Head of caudate nucleus (tissue), 42 donors: ENCODE results near the gene FAM184A.

Source experiments
- DNase-seq, 42 donors: peaks; one replicate each; pipeline versions ENCODE4 v3.0.0 to v3.0.0-alpha.2; 2020 to 2021; ENCODE audit warnings: mixed read lengths in 7 of 42
- intact Hi-C: fragments of 100-400 bp; cut with DNase I; formaldehyde crosslinking; loops from one replicate; pipeline ENCODE4 v1.15.0; 2022

The FAM184A gene

DNA sequence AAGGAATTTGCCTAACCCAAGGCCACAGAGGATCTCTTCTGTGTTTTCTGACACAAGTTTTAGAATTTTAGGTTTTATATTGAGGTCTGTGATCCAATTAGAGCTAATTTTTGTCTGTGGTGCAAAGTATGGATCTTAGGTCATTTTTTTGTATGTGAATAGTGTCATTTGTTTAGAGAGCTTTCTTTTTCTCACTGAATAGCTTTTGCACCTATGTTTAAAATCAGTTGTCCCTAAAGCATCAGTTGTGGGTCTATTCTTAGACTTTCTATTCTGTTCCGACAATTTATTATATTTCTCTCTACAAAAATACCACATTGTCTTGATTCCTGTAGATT is 143.2 kb downstream of the FAM184A start:
- intact Hi-C loops: loop anchor here (2.0 kb wide), 1 partner anchor 40 kb away; the partner anchor contains the start of gene ASF1A
- no peak for DNase-seq

DNA sequence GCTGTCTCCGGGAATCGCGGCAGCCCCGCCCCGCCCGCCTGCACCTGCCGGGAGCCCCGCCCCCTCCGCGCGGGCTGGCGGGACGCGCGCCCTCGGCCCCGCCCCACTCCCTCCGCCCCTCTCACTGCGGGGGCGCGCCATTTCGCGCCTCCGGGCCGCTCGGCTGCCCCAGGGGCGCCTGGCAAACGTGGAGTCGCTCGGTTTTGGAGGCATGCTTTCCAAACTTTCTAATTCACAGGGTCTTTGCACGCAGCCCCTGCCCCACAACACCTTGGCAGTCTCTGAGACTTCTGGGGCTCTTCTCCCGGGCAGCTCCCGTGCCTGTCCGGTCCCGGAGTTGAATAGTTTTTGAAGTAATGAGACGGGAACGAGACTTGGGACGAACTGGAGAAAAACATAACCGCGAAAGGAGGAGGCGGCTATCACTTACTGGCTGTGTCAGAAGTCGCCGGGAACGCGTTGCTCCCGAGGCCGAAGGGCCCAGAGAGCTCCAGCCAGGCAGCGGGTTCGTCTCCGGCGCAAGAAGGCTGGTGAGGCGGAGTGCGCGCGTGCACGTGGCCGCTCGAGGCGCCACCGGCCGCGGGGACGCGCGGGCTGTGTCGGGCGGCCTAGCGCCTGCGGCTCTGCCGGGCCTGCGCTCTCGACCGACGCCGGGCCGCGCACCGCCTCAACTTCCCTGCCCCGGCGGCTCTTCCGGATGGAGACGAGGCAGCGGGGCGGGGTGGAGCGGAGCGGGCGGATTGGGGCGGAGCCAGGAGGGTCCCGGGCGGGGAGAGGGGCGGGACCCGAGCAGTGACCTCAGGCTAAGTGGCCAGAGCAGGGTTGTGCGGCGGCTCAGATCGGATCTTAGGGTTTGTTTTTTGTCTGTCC is 143.8 kb downstream of the FAM184A start, which contains the start of gene MCM9:
Gene MCM9, minus strand, starts transcription at position 699 of the 870 bp plus-strand sequence. CDS start 3,436 bp downstream, outside the sequence.
- intact Hi-C loops: loop anchor here (2.0 kb wide), 1 partner anchor 40 kb away; the partner anchor contains the start of gene ASF1A
- DNase-seq: peak; percentile 51 to 95 (median 88)

DNA sequence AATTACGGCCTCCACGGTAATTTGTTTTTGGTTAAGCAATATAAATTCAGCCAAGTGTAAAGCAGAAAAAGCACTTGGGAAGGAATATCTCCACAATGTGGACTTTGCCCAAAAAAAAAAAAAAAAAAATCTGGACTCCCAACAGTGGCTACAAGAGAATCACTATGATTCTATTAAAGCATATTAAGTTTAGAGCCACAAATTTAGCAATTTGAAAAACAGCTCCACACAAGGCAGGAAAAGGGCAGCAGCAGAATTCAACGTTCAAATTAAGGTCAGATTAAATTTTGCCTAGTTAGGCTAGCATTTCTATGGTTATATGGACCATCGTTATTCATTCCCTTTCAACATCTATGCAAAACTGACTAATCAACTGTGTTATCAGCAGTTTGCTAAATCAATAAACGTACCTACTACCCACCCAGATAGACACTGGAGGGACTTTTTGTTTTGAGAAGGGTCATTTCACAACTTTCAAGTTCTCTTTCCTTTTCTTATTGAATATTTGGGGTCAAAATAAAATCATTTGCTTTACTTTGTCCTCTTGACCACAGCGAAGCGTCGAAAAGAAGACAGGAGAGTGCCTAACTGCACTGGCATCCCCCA is 144.5 kb downstream of the FAM184A start:
- intact Hi-C loops: loop anchor here (2.0 kb wide), 1 partner anchor 39 kb away; the partner anchor contains the start of gene ASF1A
- DNase-seq: no peak

DNA sequence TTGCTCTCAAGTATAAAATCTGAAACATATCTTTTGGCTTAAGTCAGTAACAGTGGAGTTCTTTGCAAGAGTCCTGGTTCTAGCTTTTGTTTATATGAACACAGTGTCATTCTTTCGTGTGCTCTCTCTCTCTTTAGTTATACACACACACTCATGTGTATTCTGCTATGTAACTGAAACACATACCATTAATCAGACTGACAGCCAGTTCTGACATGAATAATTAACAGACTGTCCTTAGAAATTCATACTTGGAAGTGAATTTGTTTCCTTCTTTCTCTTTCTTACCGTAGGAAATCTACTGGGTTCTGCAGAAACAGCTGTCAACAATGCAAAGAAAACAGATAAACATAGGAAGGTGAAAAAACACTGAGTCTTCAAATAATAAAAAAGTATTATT is 146.0 kb downstream of the FAM184A start:
- intact Hi-C loops: no loop called here
- DNase-seq: no peak

DNA sequence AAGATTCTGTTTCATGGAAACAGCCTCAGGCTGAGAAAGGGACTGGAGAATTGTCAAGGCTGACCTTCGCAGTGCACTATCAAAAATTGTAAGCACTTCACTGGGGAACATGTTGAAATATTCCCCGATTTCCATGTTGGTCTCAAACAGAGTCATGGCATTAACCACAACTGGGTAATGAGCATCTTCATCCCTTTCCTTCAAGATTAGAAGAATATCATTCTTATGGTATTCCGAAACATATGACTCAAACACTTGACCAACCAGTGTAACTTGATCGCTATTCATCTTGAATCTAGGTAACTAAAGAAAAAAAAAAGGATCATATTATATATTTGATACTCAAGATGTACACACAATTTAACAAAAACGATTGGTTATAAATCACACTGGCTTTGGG is 147.0 kb downstream of the FAM184A start:
- intact Hi-C loops: no loop called here
- DNase-seq: no peak

DNA sequence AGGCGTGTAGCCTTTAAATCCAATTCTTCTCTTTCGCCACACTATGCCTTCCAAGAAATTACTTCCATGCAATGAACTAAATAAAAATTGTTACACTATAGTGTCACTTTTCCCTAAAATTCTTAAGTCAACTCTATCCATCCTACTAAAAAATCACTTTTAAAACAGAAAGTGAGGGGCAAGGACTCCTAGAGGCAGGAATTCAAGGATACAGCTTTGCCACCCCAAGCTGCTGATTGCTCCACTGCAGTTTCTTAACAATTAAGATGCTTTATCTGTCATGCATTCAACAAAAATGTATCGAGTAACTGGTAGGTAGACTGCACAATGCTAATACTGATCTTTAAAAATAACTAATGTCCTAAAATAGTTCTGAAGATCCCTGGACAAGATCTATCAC is 147.8 kb downstream of the FAM184A start:
- no peak for DNase-seq
- intact Hi-C loops: no loop called here

DNA sequence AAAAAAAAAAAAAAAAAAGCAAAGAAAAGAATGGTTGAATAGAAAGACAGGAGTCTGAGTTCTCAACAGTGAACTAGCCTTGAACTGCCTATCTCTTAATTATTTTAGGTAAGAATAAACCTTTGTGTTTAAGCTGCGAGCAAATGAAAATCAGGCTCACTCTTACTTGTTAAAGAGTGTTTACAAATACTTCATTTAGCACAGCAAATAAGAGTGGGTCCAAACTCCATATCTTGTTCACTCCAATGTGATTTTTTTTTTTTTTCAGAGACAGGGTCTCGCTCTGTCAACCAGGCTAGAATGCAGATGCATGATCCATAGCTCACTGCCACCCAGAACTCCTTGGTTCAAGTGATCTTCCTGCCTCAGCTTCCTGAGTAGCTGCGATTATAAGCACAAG is 155.4 kb downstream of the FAM184A start:
- intact Hi-C loops: no loop called here
- DNase-seq: no peak

DNA sequence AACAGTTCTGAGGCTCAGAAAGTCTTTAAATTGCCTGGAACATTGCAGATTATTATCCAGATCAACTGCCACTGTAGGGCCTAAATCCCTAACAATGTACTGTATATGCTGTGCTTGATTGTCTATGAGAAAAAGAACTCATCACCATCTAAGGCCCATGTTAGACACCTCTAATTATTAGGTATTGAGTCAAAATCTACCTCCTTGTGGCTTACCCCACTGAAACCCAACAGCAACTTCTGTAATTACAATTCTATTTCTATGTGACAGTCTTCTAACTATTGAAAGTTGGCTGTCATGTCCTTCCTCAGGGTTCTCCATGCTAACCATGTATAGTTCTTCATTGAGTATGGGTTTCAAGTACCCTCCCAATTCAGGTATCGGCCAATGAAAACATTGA is 157.4 kb downstream of the FAM184A start:
- intact Hi-C loops: no loop called here
- DNase-seq: no peak

DNA sequence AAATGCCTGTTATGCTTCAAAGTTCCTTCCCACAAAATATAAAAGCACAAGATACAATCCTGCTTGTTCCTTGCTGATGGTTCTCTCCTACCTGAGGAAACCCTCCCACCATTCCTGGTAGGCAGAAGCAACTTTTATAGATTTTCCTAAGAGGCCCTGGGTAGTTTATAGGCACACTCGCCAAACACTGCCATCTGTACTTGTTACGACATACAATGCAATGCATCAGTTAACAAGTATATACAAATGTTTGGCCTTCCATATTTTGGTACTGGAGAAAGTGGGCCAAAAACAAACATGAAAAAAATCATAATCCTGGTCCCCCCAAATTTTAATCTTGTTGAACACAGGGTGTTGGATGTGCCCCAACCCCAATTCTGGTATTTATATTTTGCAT is 160.1 kb downstream of the FAM184A start:
- intact Hi-C loops: no loop called here
- DNase-seq: no peak

DNA sequence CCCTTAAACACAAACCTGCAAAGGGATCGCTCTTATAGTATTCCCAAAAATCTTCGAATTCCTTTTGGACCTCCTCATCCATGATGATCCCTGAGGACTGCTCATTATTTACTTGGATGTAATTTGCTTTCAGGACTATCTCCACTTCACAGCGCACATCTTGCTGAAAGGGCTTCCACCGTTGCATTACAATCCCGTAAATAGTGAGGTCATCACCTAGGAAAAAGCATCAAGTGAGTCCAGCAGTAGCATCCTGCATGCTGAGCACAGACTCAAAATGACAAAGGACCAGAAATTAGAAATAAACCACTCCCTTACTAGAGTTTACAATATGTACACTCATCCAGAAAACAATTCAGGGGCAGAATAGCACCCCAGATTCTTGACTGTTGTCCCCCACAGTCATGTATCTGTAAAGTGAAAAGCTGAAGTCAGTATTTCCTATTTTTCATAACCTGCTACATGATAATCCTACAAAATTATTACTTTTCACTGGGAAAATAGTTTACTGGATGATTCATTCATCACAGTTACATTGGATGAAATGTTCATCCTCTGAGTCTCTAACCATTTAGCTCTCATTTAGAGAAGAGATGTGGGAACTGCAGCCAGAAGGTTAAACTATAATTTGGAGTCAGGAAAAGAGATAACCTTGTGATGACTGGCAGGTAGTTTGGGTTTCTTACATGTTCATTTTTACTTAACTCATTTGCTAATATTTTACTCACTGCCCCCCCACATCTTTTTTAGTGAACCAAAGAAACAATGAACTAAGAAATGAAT is 160.7 kb downstream of the FAM184A start:
- DNase-seq: no peak
- intact Hi-C loops: no loop called here

DNA sequence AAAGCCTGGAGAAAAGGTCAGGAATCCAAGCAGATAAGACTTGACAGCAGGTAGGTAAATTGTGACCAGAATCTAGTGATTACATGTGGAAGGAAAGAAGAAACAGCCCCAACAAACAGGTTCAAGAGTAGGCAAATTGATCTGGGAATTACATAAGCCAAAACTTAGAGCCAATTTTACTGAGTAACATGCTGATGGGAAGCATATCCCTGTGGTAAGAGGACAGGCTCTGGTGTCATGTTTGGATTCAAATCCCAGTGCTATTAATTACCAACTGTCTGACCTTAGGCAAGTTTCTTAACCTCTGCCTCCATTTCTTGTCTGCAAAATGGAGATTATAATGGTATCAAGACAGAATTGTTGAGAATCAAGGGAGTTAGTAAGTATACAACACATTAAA is 163.9 kb downstream of the FAM184A start:
- no peak for DNase-seq
- intact Hi-C loops: no loop called here

DNA sequence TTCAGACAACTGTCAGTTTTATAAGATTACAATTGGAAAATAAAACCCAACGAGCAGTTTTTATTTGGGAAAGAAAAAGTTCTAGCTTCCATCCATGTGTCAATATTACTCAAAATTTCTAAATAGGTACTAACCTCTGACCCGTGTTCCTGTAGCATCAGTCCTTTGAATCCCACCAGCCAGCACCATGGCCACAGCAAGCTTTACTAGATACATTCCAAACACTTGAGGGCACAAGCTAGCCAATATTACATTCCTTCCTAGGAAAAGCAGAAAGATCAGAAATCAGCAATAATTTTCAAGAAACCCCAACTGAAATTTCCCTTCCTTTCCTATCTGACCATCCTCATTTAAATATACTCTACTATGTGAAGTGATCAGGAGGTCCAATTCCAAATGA is 165.3 kb downstream of the FAM184A start:
- no peak for DNase-seq

DNA sequence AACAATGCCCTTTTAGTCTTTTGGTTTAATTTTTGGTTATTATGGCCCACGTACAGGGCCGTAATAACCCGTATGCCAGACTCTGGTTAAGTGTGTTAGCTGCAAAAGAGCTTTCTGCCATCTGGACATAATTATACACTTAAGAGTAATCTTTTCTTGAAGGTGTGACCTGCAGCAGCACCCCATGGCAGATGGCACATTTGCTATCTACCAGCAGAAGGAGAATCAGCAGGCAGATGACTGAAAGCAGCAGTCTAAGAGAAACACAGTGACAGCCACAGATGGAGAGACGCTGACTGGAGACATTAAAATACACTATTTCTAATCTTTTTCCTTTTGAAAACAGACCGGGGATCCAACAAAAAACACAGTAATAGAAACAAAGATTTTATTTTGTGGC is 165.8 kb downstream of the FAM184A start:
- no peak for DNase-seq
- intact Hi-C loops: no loop called here

More for the DNA sequence above, 165.3 kb downstream of the FAM184A start:
- intact Hi-C loops: no loop called here
